ENCODE measurements around the gene TPP2. TPM values are rescaled to one million over a fixed set of nuclear protein-coding genes. Genes with fewer than 3 reads are reported as not detected.

The TPP2 gene
- total RNA-seq, 1 experiment from 2014 or later = 68.3 TPM

DNA sequence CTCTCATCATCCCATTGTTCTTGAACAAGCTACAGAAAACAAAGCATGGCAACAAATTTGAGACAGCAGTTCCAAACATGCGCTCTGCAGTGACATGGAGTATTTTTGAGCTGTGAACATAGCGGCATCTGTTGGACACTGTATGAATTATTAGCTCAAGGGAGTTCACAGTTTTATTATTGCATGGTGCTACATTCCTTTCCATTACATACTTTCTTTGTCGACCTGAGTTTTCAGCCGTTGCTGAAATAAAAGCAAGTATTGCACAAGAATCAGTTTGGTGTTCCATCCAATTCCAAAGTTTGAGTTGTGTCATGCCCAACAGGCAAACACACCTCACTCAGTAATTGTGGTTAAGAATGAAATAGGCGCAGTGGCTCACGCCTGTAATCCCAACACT lies 128.1 kb downstream of the TPP2 start:
- peak; percentile 93 for TF ChIP-seq GABPB1 (CRISPR knock-in tag; IDR thresholded peaks at IDR 0.05)
- no peak for TF ChIP-seq KAT7 (CRISPR knock-in tag; IDR thresholded peaks at IDR 0.05; ENCODE audit: borderline replicate concordance)
- TF ChIP-seq, protein P1, sequence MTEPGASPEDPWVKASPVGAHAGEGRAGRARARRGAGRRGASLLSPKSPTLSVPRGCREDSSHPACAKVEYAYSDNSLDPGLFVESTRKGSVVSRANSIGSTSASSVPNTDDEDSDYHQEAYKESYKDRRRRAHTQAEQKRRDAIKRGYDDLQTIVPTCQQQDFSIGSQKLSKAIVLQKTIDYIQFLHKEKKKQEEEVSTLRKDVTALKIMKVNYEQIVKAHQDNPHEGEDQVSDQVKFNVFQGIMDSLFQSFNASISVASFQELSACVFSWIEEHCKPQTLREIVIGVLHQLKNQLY (CRISPR knock-in tag; IDR thresholded peaks at IDR 0.05) = no peak
- TF ChIP-seq FOXP1 (CRISPR knock-in tag; IDR thresholded peaks at IDR 0.05; ENCODE audit: borderline replicate concordance) = no peak
- TF ChIP-seq PRRX2 (CRISPR knock-in tag; IDR thresholded peaks at IDR 0.05) = no peak
- TF ChIP-seq CREM (CRISPR knock-in tag; IDR thresholded peaks at IDR 0.05) = no peak
- TF ChIP-seq, protein P2, sequence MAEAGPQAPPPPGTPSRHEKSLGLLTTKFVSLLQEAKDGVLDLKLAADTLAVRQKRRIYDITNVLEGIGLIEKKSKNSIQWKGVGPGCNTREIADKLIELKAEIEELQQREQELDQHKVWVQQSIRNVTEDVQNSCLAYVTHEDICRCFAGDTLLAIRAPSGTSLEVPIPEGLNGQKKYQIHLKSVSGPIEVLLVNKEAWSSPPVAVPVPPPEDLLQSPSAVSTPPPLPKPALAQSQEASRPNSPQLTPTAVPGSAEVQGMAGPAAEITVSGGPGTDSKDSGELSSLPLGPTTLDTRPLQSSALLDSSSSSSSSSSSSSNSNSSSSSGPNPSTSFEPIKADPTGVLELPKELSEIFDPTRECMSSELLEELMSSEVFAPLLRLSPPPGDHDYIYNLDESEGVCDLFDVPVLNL (CRISPR knock-in tag; IDR thresholded peaks at IDR 0.05; ENCODE audit: borderline replicate concordance, low read depth) = no peak

DNA sequence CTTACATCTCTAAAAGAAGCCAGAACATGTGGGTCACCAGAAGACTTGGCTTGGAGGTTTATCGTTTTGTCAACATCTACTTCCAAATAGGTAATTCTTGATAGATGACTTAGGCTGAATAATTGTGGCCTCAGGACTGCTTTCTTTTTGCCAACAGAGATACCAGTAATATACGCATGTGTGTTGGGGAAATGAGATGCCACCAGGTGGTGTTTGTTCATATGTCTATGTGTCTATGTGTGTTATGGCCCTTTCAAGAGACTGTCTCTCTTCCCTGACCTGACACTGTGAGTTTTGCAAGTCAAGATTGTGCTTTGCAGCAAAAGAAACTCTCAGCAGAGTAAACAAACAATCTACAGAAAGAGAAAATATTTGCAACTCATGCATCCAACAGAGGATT lies 129.6 kb downstream of the TPP2 start:
- TF ChIP-seq ZNF121 (CRISPR knock-in tag; IDR thresholded peaks at IDR 0.05) = no peak
- TF ChIP-seq, protein P3, sequence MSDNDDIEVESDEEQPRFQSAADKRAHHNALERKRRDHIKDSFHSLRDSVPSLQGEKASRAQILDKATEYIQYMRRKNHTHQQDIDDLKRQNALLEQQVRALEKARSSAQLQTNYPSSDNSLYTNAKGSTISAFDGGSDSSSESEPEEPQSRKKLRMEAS (CRISPR knock-in tag; IDR thresholded peaks at IDR 0.05) = no peak
- no peak for TF ChIP-seq MYBL2 (CRISPR knock-in tag; IDR thresholded peaks at IDR 0.05)
- TF ChIP-seq, protein P4, sequence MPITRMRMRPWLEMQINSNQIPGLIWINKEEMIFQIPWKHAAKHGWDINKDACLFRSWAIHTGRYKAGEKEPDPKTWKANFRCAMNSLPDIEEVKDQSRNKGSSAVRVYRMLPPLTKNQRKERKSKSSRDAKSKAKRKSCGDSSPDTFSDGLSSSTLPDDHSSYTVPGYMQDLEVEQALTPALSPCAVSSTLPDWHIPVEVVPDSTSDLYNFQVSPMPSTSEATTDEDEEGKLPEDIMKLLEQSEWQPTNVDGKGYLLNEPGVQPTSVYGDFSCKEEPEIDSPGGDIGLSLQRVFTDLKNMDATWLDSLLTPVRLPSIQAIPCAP (CRISPR knock-in tag; IDR thresholded peaks at IDR 0.05) = no peak
- TF ChIP-seq, protein P5, sequence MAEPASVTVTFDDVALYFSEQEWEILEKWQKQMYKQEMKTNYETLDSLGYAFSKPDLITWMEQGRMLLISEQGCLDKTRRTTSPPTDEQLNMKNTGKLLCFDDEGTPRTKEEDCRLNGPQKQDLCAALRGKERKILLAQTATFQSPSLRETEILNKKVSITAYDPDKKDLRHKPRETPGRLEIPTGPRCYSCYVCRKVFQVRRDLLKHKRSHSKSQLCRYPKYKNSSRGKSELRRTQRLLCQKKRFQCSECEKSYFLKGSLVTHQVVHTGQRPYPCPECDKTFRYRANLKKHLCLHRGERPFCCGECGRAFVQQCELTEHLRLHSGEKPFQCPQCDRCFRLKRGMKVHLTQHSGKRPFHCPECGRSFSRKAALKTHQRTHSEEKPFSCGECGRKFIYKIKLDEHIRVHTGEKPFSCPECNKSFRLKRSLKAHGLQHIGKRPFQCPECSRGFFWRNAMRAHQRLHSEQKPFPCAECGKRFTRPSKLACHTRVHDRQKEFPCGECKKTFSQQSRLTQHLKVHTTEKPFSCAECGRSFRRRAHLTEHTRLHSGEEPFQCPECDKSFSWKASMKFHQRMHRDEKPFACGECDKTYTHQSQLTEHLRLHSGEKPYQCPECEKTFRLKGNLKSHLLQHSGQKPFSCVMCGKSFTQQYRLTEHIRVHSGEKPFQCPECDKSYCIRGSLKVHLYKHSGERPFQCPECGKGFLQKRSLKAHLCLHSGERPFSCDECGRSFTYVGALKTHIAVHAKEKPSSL (CRISPR knock-in tag; conservative IDR thresholded peaks at IDR 0.05) = no peak
- TF ChIP-seq, protein P6, sequence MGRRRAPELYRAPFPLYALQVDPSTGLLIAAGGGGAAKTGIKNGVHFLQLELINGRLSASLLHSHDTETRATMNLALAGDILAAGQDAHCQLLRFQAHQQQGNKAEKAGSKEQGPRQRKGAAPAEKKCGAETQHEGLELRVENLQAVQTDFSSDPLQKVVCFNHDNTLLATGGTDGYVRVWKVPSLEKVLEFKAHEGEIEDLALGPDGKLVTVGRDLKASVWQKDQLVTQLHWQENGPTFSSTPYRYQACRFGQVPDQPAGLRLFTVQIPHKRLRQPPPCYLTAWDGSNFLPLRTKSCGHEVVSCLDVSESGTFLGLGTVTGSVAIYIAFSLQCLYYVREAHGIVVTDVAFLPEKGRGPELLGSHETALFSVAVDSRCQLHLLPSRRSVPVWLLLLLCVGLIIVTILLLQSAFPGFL (CRISPR knock-in tag; IDR thresholded peaks at IDR 0.05; ENCODE audit: borderline replicate concordance) = no peak
- DNase-seq (ENCODE audit: low spot score) (no peak), ATAC-seq (no peak)
- Mint-ChIP-seq H3K4me3 (no peak overlapping the region), H3K27me3 (ENCODE audit: low read depth) (no peaks in the 10 kb centered on the region), H3K4me1 (no peaks in the 10 kb centered on the region), H3K27ac (no peak overlapping the region), H3K9me3 (peaks cover 9% of the 10 kb centered on the region), H3K36me3 (no peaks in the 10 kb centered on the region)
- POLR2A ChIA-PET = no interaction called here
- CTCF ChIA-PET = no interaction called here

More for the DNA sequence above, 128.1 kb downstream of the TPP2 start:
- peaks cover 9% of the 10 kb centered on the region for H3K9me3 Mint-ChIP-seq
- H3K27me3 Mint-ChIP-seq (ENCODE audit: low read depth) = no peaks in the 10 kb centered on the region
- H3K4me3 Mint-ChIP-seq = no peak overlapping the region
- DNase-seq (ENCODE audit: low spot score) (no peak), ATAC-seq (no peak)
- no peaks in the 10 kb centered on the region for H3K36me3 Mint-ChIP-seq
- no peaks in the 10 kb centered on the region for H3K4me1 Mint-ChIP-seq
- ChIA-PET CTCF (interaction anchor here (1.0 to 1.2 kb wide), 3 partner anchors 10 to 133 kb away, joined by 3 read pairs; no protein-coding TSS in a partner anchor), POLR2A (interaction anchor here (0.6 to 0.7 kb wide), 4 partner anchors 10 to 1109 kb away, joined by 3 to 10 read pairs (median 4); no protein-coding TSS in a partner anchor)
- no peak overlapping the region for H3K27ac Mint-ChIP-seq

Other genes with a start within 250 kb of the TPP2 start
- 0.18 to 0.80 TPM (median 0.28 TPM) in 3 replicates for gene FGF14, start 194.9 kb upstream of the TPP2 start, total RNA-seq (2021)
- gene METTL21C, start 98.1 kb downstream of the TPP2 start, total RNA-seq (2021) = not detected in 3 replicates
- gene TEX30, start 176.8 kb downstream of the TPP2 start, total RNA-seq (2021) = 8.0 to 8.9 TPM (median 8.4 TPM) in 3 replicates
- gene POGLUT2, start 202.0 kb downstream of the TPP2 start, total RNA-seq (2021) = 17.2 to 21.8 TPM (median 20.8 TPM) in 3 replicates
- gene BIVM, start 202.1 kb downstream of the TPP2 start, total RNA-seq (2021) = 8.9 to 10.4 TPM (median 10.2 TPM) in 3 replicates
- 15.6 to 26.5 TPM (median 20.3 TPM) in 3 replicates for gene ERCC5, start 249.0 kb downstream of the TPP2 start, total RNA-seq (2021)